Activated T-cell treated with anti-CD3 and anti-CD28 coated beads, Interleukin-2, amount 50 U/mL, for 4 hours (primary cell): Measurements from ENCODE around the gene TUBA1C. TPM values are rescaled to one million over a fixed set of nuclear protein-coding genes. Genes with fewer than 3 reads are reported as not detected.

Experiments
- total RNA-seq, 3 donors: library from RNA; stranded (reverse); gene quantifications; one replicate each; pipeline ENCODE4 v1.2.1, GENCODE V29; 2021

Gene TUBA1C
- total RNA-seq, 3 donors from 2014 or later: 529 to 597 (median 572) TPM

Other genes starting within 250 kb of the TUBA1C start
- gene PRKAG1, start 246.3 kb upstream of the TUBA1C start, total RNA-seq: 10 to 100 TPM; 68.1 to 70.6 (median 68.4) TPM
- gene KMT2D, start 204.3 kb upstream of the TUBA1C start, total RNA-seq: 100 to 1,000 TPM; 102 to 106 (median 105) TPM
- 1 to 10 TPM; 4.5 to 5.2 (median 4.5) TPM for gene RHEBL1, start 195.1 kb upstream of the TUBA1C start, total RNA-seq
- under 1 TPM in 1 of 3 donors, not detected in 2; 0.11 TPM for gene DHH, start 170.3 kb upstream of the TUBA1C start, total RNA-seq
- gene LMBR1L, start 154.2 kb upstream of the TUBA1C start, total RNA-seq: 10 to 100 TPM; 27.5 to 35.5 (median 28.8) TPM
- gene TUBA1B, start 133.7 kb upstream of the TUBA1C start, total RNA-seq: 1,000 to 10,000 TPM; 2,095 to 2,519 (median 2,182) TPM
- gene TUBA1A, start 76.0 kb upstream of the TUBA1C start, total RNA-seq: 10 to 100 TPM; 23.5 to 37.0 (median 24.7) TPM
- gene PRPH, start 30.1 kb downstream of the TUBA1C start, total RNA-seq: not detected
- 10 to 100 TPM; 11.6 to 16.8 (median 13.7) TPM for gene TROAP, start 58.2 kb downstream of the TUBA1C start, total RNA-seq
- gene C1QL4, start 72.1 kb downstream of the TUBA1C start, total RNA-seq: not detected
- gene DNAJC22, start 81.8 kb downstream of the TUBA1C start, total RNA-seq: under 1 TPM in 1 of 3 donors, not detected in 2; 0.11 TPM
- 1 to 10 TPM; 6.9 to 7.2 (median 7.0) TPM for gene SPATS2, start 102.4 kb downstream of the TUBA1C start, total RNA-seq